Measurements from ENCODE around the gene FOSB.

FOSB gene

GRCh38 chr19:45442778-45443461 lies 24.9 kb upstream of the FOSB start:
- DNase-seq = peak; percentile 85

GRCh38 chr19:45443462-45444317 lies 24.1 kb upstream of the FOSB start:
- peak; percentile 97 for DNase-seq

DNA sequence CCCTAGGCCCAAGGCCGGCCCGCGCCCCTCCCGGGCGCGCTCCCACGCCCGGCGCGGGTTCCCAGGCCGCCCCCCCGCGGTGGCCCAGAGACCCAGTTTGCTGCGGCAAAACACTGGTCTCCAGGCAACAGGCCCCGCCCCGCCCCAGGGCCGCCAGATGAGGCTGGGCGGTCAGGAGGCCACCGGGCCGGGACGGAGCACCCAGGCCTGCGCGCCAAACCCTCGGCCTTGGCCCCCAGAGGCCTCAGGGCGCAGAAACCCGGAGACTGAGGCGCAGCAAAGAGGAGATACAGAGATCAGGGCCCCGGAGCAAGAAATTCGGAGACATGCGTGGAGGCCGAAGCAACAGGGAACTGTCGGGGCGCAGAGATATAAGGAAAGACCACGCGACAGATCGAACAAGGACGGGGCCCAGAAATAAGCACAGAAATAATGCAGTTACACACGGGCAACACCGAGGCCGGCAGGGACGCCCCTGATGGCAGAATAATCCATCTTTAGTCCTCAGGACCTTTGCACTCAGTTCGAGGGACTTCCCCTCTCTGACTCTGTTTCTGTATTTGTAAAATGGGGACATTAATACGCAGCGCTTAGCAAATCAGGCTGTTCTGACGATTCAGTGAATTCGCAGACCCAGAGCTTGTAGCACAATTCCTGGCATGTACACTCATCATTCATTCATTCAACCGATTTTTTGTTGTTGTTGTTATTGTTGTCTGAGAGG lies 23.3 kb upstream of the FOSB start:
- peak; percentile 96 for DNase-seq

DNA sequence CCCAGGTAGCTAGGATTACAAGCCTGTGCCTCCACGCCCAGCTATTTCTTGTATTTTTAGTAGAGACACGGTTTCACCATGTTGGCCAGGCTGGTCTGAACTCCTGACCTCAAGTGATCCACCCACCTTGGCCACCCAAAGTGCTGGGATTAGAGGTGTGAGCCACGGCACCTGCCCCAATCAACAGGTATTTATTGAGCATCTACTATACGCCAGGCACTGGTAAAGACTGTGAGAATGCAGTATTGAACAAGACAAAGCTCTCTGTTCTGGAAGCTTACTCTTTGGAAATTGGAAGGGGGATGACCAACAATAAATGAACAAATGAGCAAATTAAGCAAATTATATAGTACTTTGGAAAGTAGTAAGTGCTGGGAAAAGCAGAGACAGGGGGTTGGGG lies 22.7 kb upstream of the FOSB start:
- no peak for DNase-seq

GRCh38 chr19:45446295-45446694 lies 21.5 kb upstream of the FOSB start:
- no peak for DNase-seq

- DNase-seq = no peak
Measured at GRCh38 chr19:45446944-45447343, 20.9 kb upstream of the FOSB start.

DNA sequence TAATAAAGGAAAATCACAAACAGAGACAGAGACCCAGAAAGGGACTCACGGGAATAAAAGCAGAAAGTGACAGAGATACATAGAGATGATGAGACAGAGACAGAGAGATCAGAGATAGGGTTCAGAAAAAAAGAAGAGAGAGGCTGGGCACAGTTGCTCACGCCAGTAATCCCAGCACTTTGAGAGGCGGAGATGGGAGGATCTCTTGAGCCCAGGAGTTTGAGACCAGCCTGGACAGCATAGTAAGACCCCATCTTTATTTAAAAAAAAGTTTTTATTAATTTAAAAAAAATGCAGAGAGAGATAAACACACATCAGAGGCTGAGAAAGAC lies 19.4 kb upstream of the FOSB start:
- no peak for DNase-seq

GRCh38 chr19:45448887-45449299 lies 18.9 kb upstream of the FOSB start:
- DNase-seq = no peak

DNA sequence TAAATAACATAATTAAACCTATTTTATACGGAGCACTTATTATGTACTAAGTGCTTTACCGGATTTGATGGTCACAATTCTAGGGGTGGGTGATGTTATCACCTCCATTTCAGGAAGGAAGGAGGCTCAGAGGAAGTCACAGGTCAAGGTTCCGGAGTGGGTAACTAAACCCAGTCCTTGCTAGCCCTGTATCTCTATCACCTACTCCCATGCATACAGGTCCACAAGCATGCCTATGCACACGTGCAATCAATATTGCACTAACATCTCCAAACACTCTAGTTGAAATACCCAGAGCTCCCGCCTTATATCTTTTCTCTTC lies 17.8 kb upstream of the FOSB start:
- DNase-seq = no peak

- DNase-seq = peak; percentile 63
Measured at GRCh38 chr19:45451131-45451849, 16.5 kb upstream of the FOSB start.

DNA sequence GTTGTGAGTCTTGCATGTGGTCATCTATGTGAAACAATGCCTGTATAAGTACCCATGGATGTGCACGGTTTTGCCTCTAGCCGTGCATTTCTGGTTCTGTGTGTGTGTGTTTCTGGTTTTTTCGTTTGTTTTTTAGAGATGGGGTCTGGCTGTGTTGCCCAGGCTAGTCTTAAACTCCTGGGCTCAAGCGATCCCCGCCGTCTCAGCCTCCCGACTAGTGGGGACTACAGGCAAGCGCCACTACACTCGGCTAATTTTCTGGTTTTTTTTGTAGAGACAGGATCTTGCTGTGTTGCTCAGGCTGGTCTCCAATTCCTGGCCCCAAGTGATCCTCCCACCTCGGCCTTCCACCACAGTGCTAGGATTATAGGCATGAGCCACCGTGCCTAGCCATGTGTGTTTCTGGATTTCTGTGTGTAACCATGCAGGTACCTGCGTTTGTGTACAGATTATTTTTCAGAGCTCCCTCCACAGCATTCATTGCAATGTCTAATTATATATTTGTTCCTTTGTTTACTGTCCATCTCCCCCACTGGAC lies 15.9 kb upstream of the FOSB start:
- DNase-seq = no peak

GRCh38 chr19:45455707-45456499 lies 11.9 kb upstream of the FOSB start:
- DNase-seq = peak; percentile 100

DNA sequence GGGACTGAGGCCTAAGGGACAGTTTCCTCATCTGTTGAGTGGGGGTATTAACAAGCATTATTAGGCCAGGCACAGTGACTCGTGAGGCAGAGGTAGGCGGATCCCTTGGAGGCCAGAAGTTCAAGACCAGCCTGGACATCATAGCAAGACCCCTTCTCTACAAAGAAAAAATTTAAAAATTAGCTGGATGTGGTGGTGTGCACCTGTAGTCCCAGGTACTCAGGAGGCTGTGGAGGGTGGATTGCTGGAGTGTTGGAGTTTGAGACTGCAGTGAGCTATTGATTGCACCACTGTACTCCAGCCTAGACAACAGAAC lies 11.3 kb upstream of the FOSB start:
- DNase-seq = no peak

GRCh38 chr19:45457776-45458175 lies 10.0 kb upstream of the FOSB start:
- peak; percentile 43 for DNase-seq

GRCh38 chr19:45460807-45461347 lies 6.9 kb upstream of the FOSB start:
- DNase-seq = peak; percentile 47

GRCh38 chr19:45462174-45462573 lies 5.6 kb upstream of the FOSB start:
- peak; percentile 31 for DNase-seq

DNA sequence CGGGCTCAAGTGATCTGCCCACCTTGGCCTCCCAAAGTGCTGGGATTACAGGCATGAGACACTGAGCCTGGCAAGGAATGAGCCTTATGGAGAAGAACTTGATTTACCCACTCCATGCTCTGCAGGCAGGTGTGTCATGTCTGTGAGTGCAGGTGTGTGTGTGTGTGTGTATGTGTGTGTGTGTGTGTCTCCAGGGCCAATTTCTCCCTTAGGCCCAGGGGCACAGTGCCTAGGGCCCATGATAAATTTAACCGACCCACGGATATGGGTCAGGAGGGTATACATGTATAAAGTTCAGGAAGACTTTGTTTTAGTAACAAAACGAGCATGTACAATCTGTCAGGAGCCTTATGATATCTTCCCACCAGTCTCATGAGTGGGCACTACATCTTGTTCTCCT lies 4.6 kb upstream of the FOSB start:
- DNase-seq = peak; percentile 41

DNA sequence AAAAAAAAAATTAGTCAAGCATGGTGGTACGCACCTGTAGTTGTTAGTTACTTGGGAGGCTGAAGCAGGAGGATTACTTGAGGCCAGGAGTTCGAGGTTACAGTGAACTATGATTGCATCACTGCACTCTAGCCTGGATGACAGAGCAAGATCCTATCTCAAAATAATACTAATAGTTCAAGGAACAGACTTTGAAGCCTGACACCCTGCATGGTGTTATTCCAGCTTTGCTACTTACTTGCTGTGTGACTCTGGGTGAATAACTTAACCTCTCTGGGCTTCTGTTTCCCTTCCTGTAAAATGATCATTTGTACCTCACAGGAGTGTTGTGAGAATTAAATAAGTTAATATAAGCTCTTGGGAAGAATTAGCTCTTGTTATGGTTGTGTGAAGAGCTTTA lies 3.5 kb upstream of the FOSB start:
- no peak for DNase-seq

DNA sequence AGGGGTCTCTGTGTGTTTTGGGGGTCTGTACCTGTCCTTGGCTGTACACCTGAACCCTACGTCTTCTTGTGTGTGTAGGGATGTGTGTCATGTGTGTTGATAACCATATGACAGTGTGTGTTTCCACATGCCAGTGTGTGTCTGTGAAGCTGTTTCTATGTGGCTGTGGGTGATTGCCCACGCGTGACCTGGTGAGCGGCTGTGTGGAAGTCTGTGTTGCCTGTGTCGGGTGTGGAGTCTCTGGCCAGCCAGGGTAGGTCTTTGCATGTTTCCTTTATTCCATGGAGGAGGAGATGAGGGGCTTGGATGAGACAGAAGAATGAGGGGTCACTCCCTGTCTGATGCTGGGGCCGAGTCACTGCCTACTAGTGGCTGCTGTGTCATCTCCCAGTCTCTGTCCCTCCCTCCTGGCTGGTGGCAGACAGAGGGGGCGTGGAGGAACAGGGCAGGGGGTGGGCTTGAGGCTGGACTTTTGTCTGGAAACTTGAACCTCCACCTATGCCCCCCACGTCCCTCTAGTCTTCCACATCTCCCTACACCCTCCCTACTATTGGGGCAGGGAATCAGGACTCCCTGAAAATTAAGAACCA lies 2.8 kb upstream of the FOSB start:
- peak; percentile 76 for DNase-seq

GRCh38 chr19:45467115-45467455 lies 711 bp upstream of the FOSB start:
- no peak for DNase-seq

DNA sequence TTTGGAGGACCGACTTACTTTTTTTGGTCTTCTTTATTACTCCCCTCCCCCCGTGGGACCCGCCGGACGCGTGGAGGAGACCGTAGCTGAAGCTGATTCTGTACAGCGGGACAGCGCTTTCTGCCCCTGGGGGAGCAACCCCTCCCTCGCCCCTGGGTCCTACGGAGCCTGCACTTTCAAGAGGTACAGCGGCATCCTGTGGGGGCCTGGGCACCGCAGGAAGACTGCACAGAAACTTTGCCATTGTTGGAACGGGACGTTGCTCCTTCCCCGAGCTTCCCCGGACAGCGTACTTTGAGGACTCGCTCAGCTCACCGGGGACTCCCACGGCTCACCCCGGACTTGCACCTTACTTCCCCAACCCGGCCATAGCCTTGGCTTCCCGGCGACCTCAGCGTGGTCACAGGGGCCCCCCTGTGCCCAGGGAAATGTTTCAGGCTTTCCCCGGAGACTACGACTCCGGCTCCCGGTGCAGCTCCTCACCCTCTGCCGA lies 409 bp downstream of the FOSB start:
- no peak for DNase-seq

DNA sequence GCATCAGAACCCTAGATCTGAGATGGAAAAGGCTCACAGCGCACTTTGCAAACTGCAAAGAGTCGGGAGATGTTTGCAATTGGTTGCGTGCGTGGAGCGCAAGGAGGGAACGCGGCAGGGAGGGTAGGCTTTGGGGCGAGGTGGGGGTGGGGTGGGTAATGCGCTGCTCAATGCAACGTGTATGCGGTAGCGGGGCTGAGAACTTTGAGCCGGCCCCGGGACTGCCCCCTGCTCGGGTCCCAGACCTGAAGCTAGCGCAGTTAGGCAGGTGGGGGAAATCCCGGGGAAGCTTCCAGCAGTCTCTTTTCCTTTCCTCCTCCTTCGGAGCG lies 971 bp downstream of the FOSB start:
- no peak for DNase-seq

Measured in islet precursor cell (in vitro differentiated cells).